Esophagus (tissue), 2 donors: Measurements from ENCODE around the gene PAX9. TPM values are rescaled to one million over a fixed set of nuclear protein-coding genes. Genes with fewer than 3 reads are reported as not detected.

Experiments
- H3K27ac ChIP-seq, 2 donors: one replicate each; pipeline ENCODE4 v1.5.1; 2013; ENCODE audit warnings: low read depth in 2 of 2, mild to moderate bottlenecking in 2 of 2, inconsistent platforms in 1 of 2, low read length in 1 of 2, moderate library complexity in 1 of 2
- H3K27me3 ChIP-seq, 2 donors: one replicate each; pipeline ENCODE4 v1.6.1; 2013; ENCODE audit warnings: low read length in 2 of 2, control low read depth in 1 of 2, mild to moderate bottlenecking in 1 of 2; ENCODE audit not compliant: insufficient read depth in 2 of 2, control insufficient read depth in 1 of 2
- H3K36me3 ChIP-seq, 2 donors: one replicate each; pipeline ENCODE4 v1.6.1; 2013; ENCODE audit warnings: low read length in 1 of 2; ENCODE audit not compliant: control insufficient read depth in 2 of 2, insufficient read depth in 2 of 2
- H3K4me1 ChIP-seq, 2 donors: one replicate each; pipeline ENCODE4 v1.6.1; 2013; ENCODE audit warnings: low read length in 1 of 2; ENCODE audit not compliant: control insufficient read depth in 2 of 2, insufficient read depth in 2 of 2
- H3K4me3 ChIP-seq, 2 donors: one replicate each; pipeline ENCODE4 v1.5.1; 2013; ENCODE audit warnings: low read length in 2 of 2, mild to moderate bottlenecking in 2 of 2, low read depth in 1 of 2, moderate library complexity in 1 of 2
- H3K9me3 ChIP-seq, 2 donors: one replicate each; pipeline ENCODE4 v1.6.1; 2013; ENCODE audit warnings: mild to moderate bottlenecking in 2 of 2, low read depth in 1 of 2, low read length in 1 of 2, moderate library complexity in 1 of 2; ENCODE audit not compliant: control insufficient read depth in 2 of 2, insufficient read depth in 1 of 2
- whole genome bisulfite sequencing, 2 donors: extraction: QIAGEN DNeasy Blood & Tissue Kit; methylation state at CpG; one replicate each; pipeline ENCODE4 v1.1.7; 2013; 5-methylcytosine and 5-hydroxymethylcytosine counted together
- polyA plus RNA-seq, 2 donors: library from polyadenylated mRNA; stranded (reverse); fragments of 200-250 nt; gene quantifications; one replicate each; pipeline ENCODE4 v1.2.3, GENCODE V29; 2013
- donor health status: healthy with polysubstance abuse.
- donor health status: Bipolar disorder and iron deficiency.

PAX9 gene
- polyA plus RNA-seq, 2 donors, result 51.9 to 78.7 TPM

GRCh38 chr14:36660736-36661505, 739 bp upstream of the PAX9 start:
- peak overlapping the region; percentile 58 to 95 for H3K4me3 ChIP-seq
- H3K27ac ChIP-seq, result peak overlapping the region; percentile 91 to 98
- 5 to 7% methylated on average over 35 of the region's 35 CpGs for whole genome bisulfite sequencing, 2 donors
- peaks cover 0 to 19% of the 10 kb centered on the region in 2 donors for H3K36me3 ChIP-seq
- H3K9me3 ChIP-seq, result peaks cover 0 to 4% of the 10 kb centered on the region in 2 donors
- H3K27me3 ChIP-seq, result peaks cover 0 to 11% of the 10 kb centered on the region in 2 donors
- peaks cover 3 to 11% of the 10 kb centered on the region in 2 donors for H3K4me1 ChIP-seq

- H3K4me1 ChIP-seq, result peaks cover 3 to 10% of the 10 kb centered on the region in 2 donors
- H3K36me3 ChIP-seq, result peaks cover 0 to 26% of the 10 kb centered on the region in 2 donors
- H3K4me3 ChIP-seq, result peak overlapping the region; percentile 90 to 95
- H3K9me3 ChIP-seq, result peaks cover 0 to 4% of the 10 kb centered on the region in 2 donors
- WGBS, 2 donors, result 2 to 4% methylated on average over 11 of the region's 11 CpGs
- peaks cover 0 to 7% of the 10 kb centered on the region in 2 donors for H3K27me3 ChIP-seq
- peak overlapping the region; percentile 90 to 98 for H3K27ac ChIP-seq
Observed at GRCh38 chr14:36662258-36662542, 540 bp downstream of the PAX9 start.

GRCh38 chr14:36662543-36663403, 1.1 kb downstream of the PAX9 start:
- H3K36me3 ChIP-seq, result peaks cover 0 to 26% of the 10 kb centered on the region in 2 donors
- peaks cover 0 to 7% of the 10 kb centered on the region in 2 donors for H3K27me3 ChIP-seq
- WGBS, 2 donors, result 5% methylated on average over 70 to 71 of the region's 71 CpGs
- peak overlapping the region; percentile 90 to 98 for H3K27ac ChIP-seq
- H3K4me1 ChIP-seq, result peaks cover 3 to 7% of the 10 kb centered on the region in 2 donors
- peak overlapping the region; percentile 90 to 95 for H3K4me3 ChIP-seq
- H3K9me3 ChIP-seq, result peaks cover 0 to 4% of the 10 kb centered on the region in 2 donors

- Histone ChIP-seq H3K4me3 (peak overlapping the region; percentile 90 to 95), H3K27ac (peak overlapping the region; percentile 90 to 98), H3K9me3 (peaks cover 0 to 4% of the 10 kb centered on the region in 2 donors), H3K36me3 (peaks cover 0 to 26% of the 10 kb centered on the region in 2 donors), H3K4me1 (peaks cover 3 to 7% of the 10 kb centered on the region in 2 donors), H3K27me3 (peaks cover 0 to 7% of the 10 kb centered on the region in 2 donors)
- 3 to 5% methylated on average over 39 of the region's 39 CpGs for WGBS, 2 donors
Observed at GRCh38 chr14:36663404-36664321, 2.0 kb downstream of the PAX9 start.

GRCh38 chr14:36664322-36665193, 2.9 kb downstream of the PAX9 start:
- H3K4me1 ChIP-seq, result peaks cover 3 to 7% of the 10 kb centered on the region in 2 donors
- peaks cover 0 to 26% of the 10 kb centered on the region in 2 donors for H3K36me3 ChIP-seq
- H3K27me3 ChIP-seq, result peaks cover 0 to 7% of the 10 kb centered on the region in 2 donors
- peak overlapping the region; percentile 90 to 95 for H3K4me3 ChIP-seq
- H3K9me3 ChIP-seq, result peaks cover 0 to 4% of the 10 kb centered on the region in 2 donors
- WGBS, 2 donors, result 5 to 8% methylated on average over 9 of the region's 9 CpGs
- peak overlapping the region; percentile 64 to 90 for H3K27ac ChIP-seq

GRCh38 chr14:36665887-36666415, 4.3 kb downstream of the PAX9 start:
- peaks cover 0 to 26% of the 10 kb centered on the region in 2 donors for H3K36me3 ChIP-seq
- peaks cover 3 to 6% of the 10 kb centered on the region in 2 donors for H3K4me1 ChIP-seq
- peak overlapping the region; percentile 71 to 88 for H3K27ac ChIP-seq
- peaks cover 0 to 4% of the 10 kb centered on the region in 2 donors for H3K9me3 ChIP-seq
- peak overlapping the region; percentile 50 to 95 for H3K4me3 ChIP-seq
- peaks cover 0 to 3% of the 10 kb centered on the region in 2 donors for H3K27me3 ChIP-seq
- WGBS, 2 donors, result 21 to 24% methylated on average over 18 of the region's 18 CpGs

GRCh38 chr14:36666416-36667206, 5.0 kb downstream of the PAX9 start:
- H3K27me3 ChIP-seq, result peaks cover 0 to 3% of the 10 kb centered on the region in 2 donors
- H3K4me1 ChIP-seq, result peaks cover 1 to 3% of the 10 kb centered on the region in 2 donors
- peaks cover 0 to 4% of the 10 kb centered on the region in 2 donors for H3K9me3 ChIP-seq
- peaks cover 0 to 26% of the 10 kb centered on the region in 2 donors for H3K36me3 ChIP-seq
- peak overlapping the region; percentile 71 to 88 for H3K27ac ChIP-seq
- 6 to 10% methylated on average over 62 to 68 of the region's 68 CpGs for WGBS, 2 donors
- H3K4me3 ChIP-seq, result peak overlapping the region; percentile 50 to 95
